ENCODE data around the gene GALNT13. TPM values are rescaled to one million over a fixed set of nuclear protein-coding genes. Genes with fewer than 3 reads are reported as not detected.

GALNT13 gene
- total RNA-seq, 4 donors from 2014 or later = 2.1 to 18.3 (median 13.3) TPM

DNA sequence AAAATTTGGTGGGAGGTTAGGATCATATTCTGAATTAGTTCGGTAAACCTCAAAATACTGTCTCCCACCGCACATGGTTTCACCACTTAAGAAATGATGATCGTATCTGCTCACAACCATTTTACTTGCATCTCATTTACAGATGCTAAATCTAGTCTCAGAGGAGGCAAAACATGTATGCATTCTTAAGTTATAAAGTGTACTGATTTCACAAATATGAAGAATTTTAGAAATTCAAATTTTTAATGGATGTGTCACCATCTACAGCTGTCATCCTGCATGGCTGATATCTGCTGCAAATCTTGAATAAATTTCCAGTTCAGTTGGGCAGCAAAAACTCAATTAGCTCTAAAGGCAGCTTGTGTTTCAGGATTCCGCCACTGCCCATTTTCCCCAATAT is 583.4 kb downstream of the GALNT13 start:
- TF ChIP-seq, protein P1, sequence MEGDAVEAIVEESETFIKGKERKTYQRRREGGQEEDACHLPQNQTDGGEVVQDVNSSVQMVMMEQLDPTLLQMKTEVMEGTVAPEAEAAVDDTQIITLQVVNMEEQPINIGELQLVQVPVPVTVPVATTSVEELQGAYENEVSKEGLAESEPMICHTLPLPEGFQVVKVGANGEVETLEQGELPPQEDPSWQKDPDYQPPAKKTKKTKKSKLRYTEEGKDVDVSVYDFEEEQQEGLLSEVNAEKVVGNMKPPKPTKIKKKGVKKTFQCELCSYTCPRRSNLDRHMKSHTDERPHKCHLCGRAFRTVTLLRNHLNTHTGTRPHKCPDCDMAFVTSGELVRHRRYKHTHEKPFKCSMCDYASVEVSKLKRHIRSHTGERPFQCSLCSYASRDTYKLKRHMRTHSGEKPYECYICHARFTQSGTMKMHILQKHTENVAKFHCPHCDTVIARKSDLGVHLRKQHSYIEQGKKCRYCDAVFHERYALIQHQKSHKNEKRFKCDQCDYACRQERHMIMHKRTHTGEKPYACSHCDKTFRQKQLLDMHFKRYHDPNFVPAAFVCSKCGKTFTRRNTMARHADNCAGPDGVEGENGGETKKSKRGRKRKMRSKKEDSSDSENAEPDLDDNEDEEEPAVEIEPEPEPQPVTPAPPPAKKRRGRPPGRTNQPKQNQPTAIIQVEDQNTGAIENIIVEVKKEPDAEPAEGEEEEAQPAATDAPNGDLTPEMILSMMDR (IDR thresholded peaks at IDR 0.05; ENCODE audit: low read depth) = no peak

DNA sequence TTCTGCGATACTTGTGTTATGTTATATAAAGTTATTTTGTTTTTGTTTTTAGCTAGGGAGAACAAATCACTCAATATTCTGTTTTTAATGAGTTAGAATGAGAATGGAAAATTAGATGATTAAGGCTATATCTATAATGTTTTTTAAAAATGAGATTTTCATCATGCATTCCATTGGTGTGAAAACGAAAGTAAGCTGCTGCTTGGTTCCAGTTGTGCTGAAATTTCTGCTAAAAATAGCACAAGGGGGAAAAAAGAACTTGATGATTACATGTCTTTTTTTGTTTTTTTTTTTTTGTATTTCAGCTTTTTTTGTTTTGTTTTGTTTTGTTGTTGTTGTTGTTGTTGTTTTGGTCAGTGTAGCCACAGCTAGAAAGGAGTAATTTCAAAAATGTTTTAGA is 584.1 kb downstream of the GALNT13 start:
- TF ChIP-seq, protein P1 (IDR thresholded peaks at IDR 0.05; ENCODE audit: low read depth) = no peak

DNA sequence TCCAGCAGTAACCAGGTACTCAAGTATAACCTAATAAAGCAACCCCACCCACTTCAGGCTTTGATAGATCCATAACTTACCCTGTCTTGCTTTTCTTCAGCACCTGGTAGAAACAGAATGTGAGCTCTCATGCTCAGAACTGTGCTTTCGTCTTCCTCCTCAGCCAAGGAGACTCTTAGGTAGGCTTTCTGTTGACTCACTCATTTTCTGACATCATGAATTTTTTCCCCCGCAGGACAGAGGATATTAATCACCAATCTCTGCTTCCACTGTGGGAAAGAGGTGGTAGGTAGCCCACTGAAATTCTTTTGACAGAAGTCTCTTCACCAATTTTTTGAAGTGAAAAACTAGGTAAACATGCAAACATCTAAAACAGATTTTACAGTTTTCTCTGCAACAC is 585.6 kb downstream of the GALNT13 start:
- TF ChIP-seq, protein P1 (IDR thresholded peaks at IDR 0.05; ENCODE audit: low read depth) = no peak

DNA sequence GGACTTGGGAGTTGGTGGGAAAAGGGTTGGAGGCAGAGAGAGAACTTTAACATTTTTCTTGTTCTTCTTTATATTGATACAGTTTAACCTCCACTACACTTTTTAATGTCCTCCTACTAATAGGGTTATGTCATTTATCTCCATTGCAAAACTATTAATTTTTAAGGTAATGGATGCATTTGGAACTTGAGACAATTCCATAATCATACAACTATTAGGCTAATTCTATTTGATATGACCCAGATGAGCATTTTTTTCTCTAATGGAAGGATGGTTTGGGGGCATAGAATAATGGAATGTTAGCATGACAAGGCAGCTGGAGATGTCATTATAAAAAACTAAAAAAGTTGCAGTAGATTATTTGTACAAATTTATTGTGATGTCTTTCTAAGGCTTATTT is 587.6 kb downstream of the GALNT13 start:
- TF ChIP-seq, protein P1 (IDR thresholded peaks at IDR 0.05; ENCODE audit: low read depth) = no peak

DNA sequence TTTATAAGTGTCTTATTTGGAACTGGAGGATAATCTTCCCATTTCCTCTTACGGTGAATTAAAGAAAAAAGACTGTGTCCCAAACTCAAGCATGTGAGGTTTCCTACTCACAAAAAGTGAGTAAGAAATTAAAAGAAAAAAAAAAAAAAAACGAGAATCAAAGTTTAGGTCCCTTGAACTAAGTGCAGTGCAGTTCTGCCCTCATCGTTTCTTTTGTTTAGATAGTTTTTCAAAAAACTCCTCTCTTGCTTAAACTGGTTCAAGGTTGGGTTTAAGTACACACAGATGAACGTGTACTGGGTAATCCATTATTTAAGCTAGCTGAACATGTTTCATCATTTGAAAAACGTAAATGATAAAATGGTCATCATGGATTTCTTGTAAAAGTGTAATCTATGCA is 590.9 kb downstream of the GALNT13 start:
- TF ChIP-seq, protein P1 (IDR thresholded peaks at IDR 0.05; ENCODE audit: low read depth) = no peak

DNA sequence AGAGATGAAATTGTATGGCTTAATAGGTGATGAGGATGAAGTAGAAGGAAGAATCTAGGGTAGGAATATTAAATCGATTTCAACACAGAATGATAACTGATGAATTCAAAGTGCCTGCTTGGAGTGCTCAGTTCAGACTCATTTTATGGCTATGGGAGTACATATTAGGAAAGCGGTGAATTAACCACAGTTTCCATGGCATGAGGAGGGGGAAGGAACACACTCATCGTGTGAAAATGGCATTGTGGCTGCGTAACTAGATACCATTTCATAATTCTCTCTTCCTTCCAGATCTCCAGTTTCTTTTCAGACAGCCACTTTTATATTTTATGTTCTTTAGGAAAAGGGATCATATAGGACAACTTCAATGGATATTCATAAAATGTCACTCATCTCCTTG is 594.5 kb downstream of the GALNT13 start:
- TF ChIP-seq, protein P1 (IDR thresholded peaks at IDR 0.05; ENCODE audit: low read depth) = no peak

DNA sequence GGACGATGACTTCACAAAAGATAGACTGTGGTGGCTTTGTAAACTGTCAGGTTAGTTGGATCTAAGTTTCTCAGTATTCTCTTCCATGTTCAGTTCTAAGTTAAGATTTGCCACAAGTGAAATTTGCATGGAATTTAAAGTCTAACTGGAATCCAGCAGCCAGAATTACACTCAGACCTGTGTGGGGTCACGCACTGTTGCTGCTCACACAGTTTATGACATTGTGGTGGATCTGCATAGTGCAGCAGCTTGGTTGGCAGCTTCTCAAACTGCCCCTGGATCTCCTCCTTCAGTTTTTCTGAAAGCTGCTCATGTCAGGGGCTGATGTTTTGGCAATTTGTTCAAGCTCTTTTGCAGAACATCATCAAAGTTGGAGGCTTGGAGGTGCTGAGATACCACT is 598.7 kb downstream of the GALNT13 start:
- TF ChIP-seq, protein P1 (IDR thresholded peaks at IDR 0.05; ENCODE audit: low read depth) = no peak

All from subcutaneous adipose tissue (tissue), 4 donors.